ENCODE data around the gene TMEM107.

TMEM107 gene

DNA sequence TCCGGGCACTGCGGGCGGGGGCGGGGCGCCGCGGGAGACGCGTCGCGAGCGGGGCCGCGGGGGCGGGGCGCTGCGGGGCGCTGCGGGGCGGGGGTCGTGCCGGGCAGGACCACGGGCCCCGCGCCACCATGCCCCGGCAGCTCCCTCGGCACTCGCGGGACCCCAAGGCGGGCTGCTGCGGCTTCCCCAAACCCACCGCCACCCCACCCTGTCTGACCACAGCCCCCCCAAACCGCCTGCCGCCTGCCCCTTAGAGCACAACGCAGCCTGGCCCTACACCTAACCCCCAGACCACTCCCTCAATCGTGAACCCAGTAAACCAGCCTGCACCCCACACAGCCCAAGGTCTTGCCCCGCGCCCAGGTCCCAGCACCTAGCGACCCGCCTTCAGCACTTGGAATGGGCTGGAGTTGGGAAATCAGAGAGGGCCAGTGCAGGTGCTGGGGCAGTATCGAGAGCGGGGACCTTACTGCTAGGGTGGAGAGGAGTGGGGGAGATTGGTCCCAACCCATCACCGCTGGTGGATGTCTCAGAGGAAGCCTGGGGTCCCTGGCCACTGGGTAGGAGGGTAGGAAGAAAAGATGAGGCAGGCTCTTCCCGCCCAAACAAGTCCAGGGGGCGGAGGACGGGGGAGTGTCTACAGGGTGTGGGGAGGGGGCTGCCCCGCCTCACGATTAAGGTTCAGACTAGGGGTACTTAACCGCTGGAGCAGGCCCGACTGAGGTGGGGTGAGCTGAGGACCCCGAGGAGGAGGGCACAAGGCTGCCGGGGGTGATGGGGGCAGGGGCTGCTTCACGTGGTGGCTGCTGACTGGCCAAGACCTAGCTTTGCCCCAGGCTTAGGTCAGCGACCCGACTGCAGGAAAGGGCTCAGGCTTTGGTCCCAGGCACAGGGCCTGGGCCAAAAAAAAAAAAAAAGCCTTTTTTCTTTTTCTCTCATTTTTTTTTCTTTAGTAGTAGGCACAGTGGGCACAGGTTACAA, 12.9 kb downstream of the TMEM107 start:
- TF ChIP-seq, protein P1, sequence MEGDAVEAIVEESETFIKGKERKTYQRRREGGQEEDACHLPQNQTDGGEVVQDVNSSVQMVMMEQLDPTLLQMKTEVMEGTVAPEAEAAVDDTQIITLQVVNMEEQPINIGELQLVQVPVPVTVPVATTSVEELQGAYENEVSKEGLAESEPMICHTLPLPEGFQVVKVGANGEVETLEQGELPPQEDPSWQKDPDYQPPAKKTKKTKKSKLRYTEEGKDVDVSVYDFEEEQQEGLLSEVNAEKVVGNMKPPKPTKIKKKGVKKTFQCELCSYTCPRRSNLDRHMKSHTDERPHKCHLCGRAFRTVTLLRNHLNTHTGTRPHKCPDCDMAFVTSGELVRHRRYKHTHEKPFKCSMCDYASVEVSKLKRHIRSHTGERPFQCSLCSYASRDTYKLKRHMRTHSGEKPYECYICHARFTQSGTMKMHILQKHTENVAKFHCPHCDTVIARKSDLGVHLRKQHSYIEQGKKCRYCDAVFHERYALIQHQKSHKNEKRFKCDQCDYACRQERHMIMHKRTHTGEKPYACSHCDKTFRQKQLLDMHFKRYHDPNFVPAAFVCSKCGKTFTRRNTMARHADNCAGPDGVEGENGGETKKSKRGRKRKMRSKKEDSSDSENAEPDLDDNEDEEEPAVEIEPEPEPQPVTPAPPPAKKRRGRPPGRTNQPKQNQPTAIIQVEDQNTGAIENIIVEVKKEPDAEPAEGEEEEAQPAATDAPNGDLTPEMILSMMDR (conservative IDR thresholded peaks at IDR 0.05; ENCODE audit: low read depth, low read length) = no peak
- no peak for DNase-seq (ENCODE audit: low read depth)

DNA sequence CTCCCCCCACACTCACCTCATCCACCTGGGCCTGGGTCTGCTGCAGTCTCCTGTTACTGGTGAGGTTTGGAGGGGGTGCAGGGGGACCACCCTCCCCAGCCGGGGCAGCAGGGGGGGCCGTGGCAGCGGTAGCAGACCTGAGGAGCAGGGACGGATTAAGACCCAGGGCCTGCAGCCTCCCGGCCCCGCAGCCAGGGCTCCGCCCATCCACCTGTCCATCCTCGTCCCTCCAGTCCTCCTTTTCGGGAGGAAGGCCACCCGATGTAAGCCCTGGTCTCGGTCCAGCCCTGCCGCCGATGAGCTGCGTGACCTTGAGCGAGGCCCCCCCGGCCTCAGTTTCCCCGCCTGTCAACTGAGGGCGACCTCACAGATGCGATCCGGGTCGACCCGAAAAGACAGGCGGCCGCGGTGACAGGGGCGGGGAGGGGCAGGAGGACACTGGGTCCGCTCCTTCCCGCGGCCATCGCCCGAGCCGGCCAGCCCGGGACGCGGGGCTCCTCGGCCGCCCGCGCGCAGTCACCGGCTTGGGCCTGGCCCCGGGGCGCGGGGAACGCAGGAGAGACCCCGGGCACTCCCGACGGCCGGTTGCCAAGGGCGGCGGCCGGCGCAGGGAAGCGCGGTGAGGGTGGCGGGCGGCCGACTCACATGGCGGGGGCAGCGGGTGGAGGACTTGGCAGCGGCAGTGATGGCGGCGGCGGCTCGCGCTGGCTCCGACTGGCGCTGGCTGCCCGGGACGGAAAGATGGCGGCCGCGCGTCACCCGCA, 13.8 kb downstream of the TMEM107 start, which contains the start of gene VAMP2:
TSS of gene VAMP2 (minus strand) at position 716 of the 764 bp plus-strand sequence. CDS start at position 647, 69 bp downstream.
- no peak for DNase-seq (ENCODE audit: low read depth)
- TF ChIP-seq, protein P1 (conservative IDR thresholded peaks at IDR 0.05; ENCODE audit: low read depth, low read length) = peak; percentile 3
- H3K4me3 ChIP-seq (ENCODE audit: low read length) = peak within 1 kb of the TSS; percentile 89

More for the DNA sequence above, 12.9 kb downstream of the TMEM107 start:
- H3K4me3 ChIP-seq (ENCODE audit: low read length) = peak overlapping the region; percentile 67

DNA sequence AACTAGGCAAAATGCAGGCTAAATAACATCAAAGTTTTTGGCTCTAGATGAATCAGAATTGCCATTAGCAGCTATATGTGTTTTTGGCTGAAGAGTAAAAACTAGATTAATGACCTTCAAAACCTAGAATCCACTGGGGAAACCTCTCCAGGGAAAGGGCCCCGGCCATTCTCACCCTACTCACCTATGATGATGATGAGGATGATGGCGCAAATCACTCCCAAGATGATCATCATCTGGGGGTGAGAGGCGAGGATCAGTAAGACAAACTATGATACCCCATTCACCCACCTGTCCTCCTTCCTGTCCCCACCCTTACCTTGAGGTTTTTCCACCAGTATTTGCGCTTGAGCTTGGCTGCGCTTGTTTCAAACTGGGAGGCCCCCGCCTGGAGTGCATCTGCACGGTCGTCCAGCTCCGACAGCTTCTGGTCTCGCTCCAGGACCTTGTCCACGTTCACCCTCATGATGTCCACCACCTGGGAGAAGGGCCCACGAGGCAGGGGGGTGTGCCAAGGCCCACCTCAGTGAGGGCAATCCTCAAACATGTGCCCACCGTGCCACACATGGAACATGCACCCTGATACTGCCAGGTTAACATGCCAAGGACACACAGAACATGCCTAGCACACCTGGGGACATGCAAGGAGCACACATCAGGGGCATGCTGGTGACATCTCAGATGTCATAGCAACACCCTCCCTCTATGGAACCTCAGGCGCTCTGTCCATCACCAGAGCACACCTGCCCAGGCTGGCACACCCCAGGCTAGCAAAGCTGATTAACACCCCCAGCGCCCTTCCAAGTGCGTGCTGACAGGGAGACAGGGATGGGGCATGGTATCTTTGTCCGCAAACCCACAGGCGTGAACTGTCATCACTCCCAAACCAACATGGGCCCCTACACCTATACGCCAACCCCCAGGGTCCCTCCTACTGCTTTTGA, 14.6 kb downstream of the TMEM107 start:
- TF ChIP-seq, protein P1 (conservative IDR thresholded peaks at IDR 0.05; ENCODE audit: low read depth, low read length) = no peak
- DNase-seq (ENCODE audit: low read depth) = no peak

DNA sequence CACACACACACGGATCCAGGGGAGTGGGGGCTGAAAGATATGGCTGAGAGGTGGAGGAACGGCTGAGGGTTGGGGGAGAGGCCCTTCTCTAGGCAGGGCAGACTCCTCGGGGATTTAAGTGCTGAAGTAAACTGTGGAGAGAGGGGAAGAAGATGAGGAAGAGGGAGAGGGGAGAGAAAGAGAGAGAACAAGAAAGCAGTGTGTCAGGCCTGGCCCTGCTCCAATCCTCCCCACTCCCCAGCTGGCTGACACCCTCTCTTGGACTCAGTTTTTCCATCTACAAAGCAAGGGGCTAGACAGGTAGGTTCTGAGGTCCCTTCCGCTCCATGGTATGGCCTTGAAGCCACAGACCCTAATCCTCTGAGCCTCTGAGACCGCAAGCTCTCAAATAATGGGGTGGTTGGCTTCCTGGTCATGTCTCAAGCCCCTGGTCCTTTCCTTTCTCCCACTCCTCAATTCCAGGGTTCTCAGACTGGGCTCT, 15.4 kb downstream of the TMEM107 start:
- no peak for DNase-seq (ENCODE audit: low read depth)
- TF ChIP-seq, protein P1 (conservative IDR thresholded peaks at IDR 0.05; ENCODE audit: low read depth, low read length) = no peak
- H3K4me3 ChIP-seq (ENCODE audit: low read length) = no peak overlapping the region

More for the DNA sequence above, 14.6 kb downstream of the TMEM107 start:
- peak overlapping the region; percentile 89 for H3K4me3 ChIP-seq (ENCODE audit: low read length)

DNA sequence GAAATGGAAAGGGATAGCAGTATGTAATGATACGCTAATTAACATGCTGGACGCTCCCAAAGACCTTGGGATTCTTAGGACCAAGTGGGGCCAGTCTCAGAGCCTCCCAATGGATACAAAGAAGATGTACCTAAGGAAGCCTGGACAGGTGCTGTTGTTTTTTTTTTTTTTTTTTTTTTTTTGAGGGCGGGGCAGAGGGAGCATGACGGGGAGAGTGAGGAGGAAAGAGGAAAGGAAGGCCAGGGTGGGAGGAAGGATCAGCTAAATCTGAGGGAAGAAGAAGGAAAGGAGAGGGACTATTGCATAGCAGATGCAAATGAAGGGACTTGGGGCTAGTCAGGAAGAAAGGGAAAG, 16.0 kb downstream of the TMEM107 start:
- TF ChIP-seq, protein P1 (conservative IDR thresholded peaks at IDR 0.05; ENCODE audit: low read depth, low read length) = no peak
- H3K4me3 ChIP-seq (ENCODE audit: low read length) = no peak overlapping the region
- no peak for DNase-seq (ENCODE audit: low read depth)

Data from retinal pigment epithelial cell (primary cell).